Measurements from ENCODE around the gene MTHFR. TPM values are rescaled to one million over a fixed set of nuclear protein-coding genes. Genes with fewer than 3 reads are reported as not detected.

Gene MTHFR
- polyA plus RNA-seq, 1 of the 3 experiments (the other 2 are of a cell fraction), result 5.3 TPM

GRCh38 chr1:11854519-11854918, 48.8 kb upstream of the MTHFR start:
- TF ChIP-seq TEAD4 (IDR thresholded peaks at IDR 0.05; ENCODE audit: borderline replicate concordance, insufficient read depth), result no peak
- no peak for TF ChIP-seq TCF12 (IDR thresholded peaks at IDR 0.05)
- no peak for TF ChIP-seq YY1 (IDR thresholded peaks at IDR 0.05; ENCODE audit: low read depth)
- TF ChIP-seq GATA2 (CRISPR knock-in tag; IDR thresholded peaks at IDR 0.05), result no peak
- TF ChIP-seq USF2 (IDR thresholded peaks at IDR 0.05; ENCODE audit: borderline replicate concordance, low read depth, low read length), result no peak
- no peak for TF ChIP-seq FOSL2 (IDR thresholded peaks at IDR 0.05; ENCODE audit: borderline replicate concordance, low read depth)
- TF ChIP-seq RAD21 (IDR thresholded peaks at IDR 0.05; ENCODE audit: low read length), result no peak
- no peak for TF ChIP-seq EP300 (IDR thresholded peaks at IDR 0.05; ENCODE audit: borderline replicate concordance in 1 of 2, low read depth in 1 of 2, low read length in 1 of 2)
- TF ChIP-seq ZBTB33 (IDR thresholded peaks at IDR 0.05; ENCODE audit: borderline replicate concordance, low read depth), result no peak
- no peak for TF ChIP-seq SMC3 (IDR thresholded peaks at IDR 0.05; ENCODE audit: low read depth, low read length)
- TF ChIP-seq CTCF (IDR thresholded peaks at IDR 0.05), result no peak
- TF ChIP-seq JUND (IDR thresholded peaks at IDR 0.05), result no peak
- TF ChIP-seq PBX3 (IDR thresholded peaks at IDR 0.05), result no peak
- no peaks in the 10 kb centered on the region for H3F3A ChIP-seq (replicated peaks; ENCODE audit: insufficient read depth)
- H2AFZ ChIP-seq (ENCODE audit: low read depth), result no peak overlapping the region
- H3K27ac ChIP-seq (ENCODE audit: low read depth in 2 of 2, low read length in 1 of 2), result no peak overlapping the region
- H3K9me2 ChIP-seq, result no peaks in the 10 kb centered on the region
- peaks cover 5% of the 10 kb centered on the region; the same call in 1 of the 2 replicates for H3K27me3 ChIP-seq (ENCODE audit: insufficient read depth)
- no peaks in the 10 kb centered on the region; a peak in 1 of 4 replicates for H3K4me1 ChIP-seq (ENCODE audit: control insufficient read depth in 1 of 2, insufficient read depth in 2 of 2, low read depth in 1 of 2, low read length in 1 of 2)
- WGBS (ENCODE audit: low lambda C conversion rate), result 52% methylated on average over 8 of the region's 8 CpGs
- no peaks in the 10 kb centered on the region for H3K9me3 ChIP-seq
- H4K20me1 ChIP-seq (ENCODE audit: insufficient read depth), result no peaks in the 10 kb centered on the region
- POLR2A ChIA-PET, result no interaction called here
- H3K4me3 ChIP-seq (ENCODE audit: low read depth in 2 of 2, low read length in 1 of 2), result no peak overlapping the region
- DNase-seq, result no peak
- no peak overlapping the region for H3K9ac ChIP-seq
- no peak overlapping the region for H3K4me2 ChIP-seq
- no peaks in the 10 kb centered on the region for H3K36me3 ChIP-seq (replicated peaks in 1 of 2; ENCODE audit: control insufficient read depth in 1 of 2, insufficient read depth in 2 of 2, low read length in 1 of 2)
- no peaks in the 10 kb centered on the region for H3K79me2 ChIP-seq (ENCODE audit: insufficient read depth)
- CTCF ChIA-PET, result interaction anchor here (1.3 kb wide), 1 partner anchor 16 kb away, joined by 4 read pairs; no protein-coding TSS in a partner anchor

Data from SK-N-SH (cell line).